Erythroblast (primary cell): Measurements from ENCODE around the gene NR3C1.

ENCODE experiments used
- GATA1 ChIP-seq: IDR thresholded peaks from 2 replicates; pipeline ENCODE4 v1.6.1; 2011; ENCODE audit warnings: low read depth, mild to moderate bottlenecking, control low read depth, low read length, moderate library complexity
- POLR2A ChIP-seq: IDR thresholded peaks from 2 replicates; pipeline ENCODE4 v1.6.1; 2011; ENCODE audit warnings: mild to moderate bottlenecking, low read length

GRCh38 chr5:143251946-143252345, 151.5 kb downstream of the NR3C1 start:
- TF ChIP-seq POLR2A (no peak), GATA1 (no peak)
